GM19240 (cell line): Measurements from ENCODE around the gene LANCL2.
"Not testable (repeated sequence)": the region's sequence is repeated elsewhere in the genome, so short reads cannot be mapped to it uniquely, and the experiment has no call there.

Experiments used
- DNase-seq: peaks from one replicate; pipeline ENCODE4 v3.0.0; 2011; ENCODE audit warnings: low spot score; ENCODE audit not compliant: insufficient read length

The LANCL2 gene

GRCh38 chr7:55405856-55406541 lies 40.9 kb downstream of the LANCL2 start:
- DNase-seq, result no peak

GRCh38 chr7:55409482-55410225 lies 44.5 kb downstream of the LANCL2 start:
- no peak for DNase-seq

- DNase-seq, result no peak
Observed at GRCh38 chr7:55410667-55411239, 45.6 kb downstream of the LANCL2 start.

- no peak for DNase-seq
Observed at GRCh38 chr7:55411844-55412243, 46.7 kb downstream of the LANCL2 start.

- no peak for DNase-seq
Observed at GRCh38 chr7:55413442-55413841, 48.3 kb downstream of the LANCL2 start.

- DNase-seq, result peak; percentile 71
Observed at GRCh38 chr7:55415173-55415778, 50.1 kb downstream of the LANCL2 start.

- DNase-seq, result not testable (repeated sequence)
Observed at GRCh38 chr7:55417456-55417855, 52.3 kb downstream of the LANCL2 start.

- DNase-seq, result no peak
Observed at GRCh38 chr7:55420530-55420929, 55.4 kb downstream of the LANCL2 start.

- DNase-seq, result no peak
Observed at GRCh38 chr7:55423277-55423711, 58.2 kb downstream of the LANCL2 start.

- no peak for DNase-seq
Observed at GRCh38 chr7:55423891-55424290, 58.8 kb downstream of the LANCL2 start.

- DNase-seq, result no peak
Observed at GRCh38 chr7:55425141-55425752, 60.1 kb downstream of the LANCL2 start.

- DNase-seq, result no peak
Observed at GRCh38 chr7:55426676-55427075, 61.5 kb downstream of the LANCL2 start.

GRCh38 chr7:55427342-55427741 lies 62.2 kb downstream of the LANCL2 start:
- no peak for DNase-seq

- DNase-seq, result no peak
Observed at GRCh38 chr7:55427800-55428199, 62.7 kb downstream of the LANCL2 start.

GRCh38 chr7:55429835-55430499 lies 64.8 kb downstream of the LANCL2 start:
- DNase-seq, result no peak

GRCh38 chr7:55431898-55432297 lies 66.8 kb downstream of the LANCL2 start:
- no peak for DNase-seq

GRCh38 chr7:55432506-55432905 lies 67.4 kb downstream of the LANCL2 start:
- no peak for DNase-seq

GRCh38 chr7:55432939-55433784 lies 68.0 kb downstream of the LANCL2 start:
- DNase-seq, result peak; percentile 33

- no peak for DNase-seq
Observed at GRCh38 chr7:55435466-55435865, 70.3 kb downstream of the LANCL2 start.

- no peak for DNase-seq
Observed at GRCh38 chr7:55436457-55436856, 71.3 kb downstream of the LANCL2 start.
